Osteoblast (primary cell): ENCODE measurements around the gene POP4. TPM values are rescaled to one million over a fixed set of nuclear protein-coding genes. Genes with fewer than 3 reads are reported as not detected.

ENCODE experiments used
- DNase-seq: peaks from one replicate; pipeline ENCODE4 v3.0.0; 2011; ENCODE audit warnings: low spot score, mixed read lengths; ENCODE audit not compliant: insufficient read length; ENCODE audit errors: missing footprints
- H2AFZ ChIP-seq: 2 replicates; pipeline ENCODE4 v1.6.0; 2011; ENCODE audit warnings: mild to moderate bottlenecking, low read length
- H3K27ac ChIP-seq: 2 replicates; pipeline ENCODE4 v1.5.1; 2011; ENCODE audit warnings: mild to moderate bottlenecking, low read depth, low read length, moderate library complexity
- H3K27me3 ChIP-seq: 2 replicates; pipeline ENCODE4 v1.6.0; 2012; ENCODE audit warnings: mild to moderate bottlenecking, control low read depth, inconsistent platforms, low read length, moderate library complexity; ENCODE audit not compliant: insufficient read depth
- H3K36me3 ChIP-seq: 2 replicates; pipeline ENCODE4 v1.5.1; 2011; ENCODE audit warnings: mild to moderate bottlenecking, low read length, control low read depth, moderate library complexity; ENCODE audit not compliant: insufficient read depth
- H3K4me1 ChIP-seq: 2 replicates; pipeline ENCODE4 v1.5.1; 2011; ENCODE audit warnings: mild to moderate bottlenecking, low read length, control low read depth, moderate library complexity; ENCODE audit not compliant: insufficient read depth
- H3K4me2 ChIP-seq: 2 replicates; pipeline ENCODE4 v1.6.0; 2011; ENCODE audit warnings: mild to moderate bottlenecking, low read length; ENCODE audit not compliant: insufficient read depth
- H3K4me3 ChIP-seq: fragments of 200-600 bp; sonication (generic); 3 replicates; pipeline ENCODE4 v1.5.1; 2012; ENCODE audit warnings: mild to moderate bottlenecking, low read length, inconsistent platforms; ENCODE audit not compliant: insufficient read depth
- H3K79me2 ChIP-seq: 2 replicates; pipeline ENCODE4 v1.6.0; 2012; ENCODE audit warnings: mild to moderate bottlenecking, low read length, control low read depth, inconsistent platforms; ENCODE audit not compliant: insufficient read depth
- H3K9me3 ChIP-seq: 2 replicates; pipeline ENCODE4 v1.5.1; 2011; ENCODE audit warnings: low read depth, low read length, control low read depth
- H4K20me1 ChIP-seq: 2 replicates; pipeline ENCODE4 v1.6.0; 2012; ENCODE audit warnings: mild to moderate bottlenecking, low read length, control low read depth; ENCODE audit not compliant: insufficient read depth
- total RNA-seq: library from RNA; depleted of rRNA; stranded (reverse); fragments of >200 nt; gene quantifications from 2 replicates; pipeline ENCODE4 v1.2.3, GENCODE V29; 2012
- TF ChIP-seq, protein P1 (sequence below): IDR thresholded peaks from 2 replicates; pipeline ENCODE4 v1.5.1; 2011; ENCODE audit warnings: mild to moderate bottlenecking, low read depth, low read length, moderate library complexity; ENCODE audit errors: extremely low read depth

Gene POP4
- total RNA-seq, 1 donor, result 59.4 TPM

- H2AFZ ChIP-seq, result no peak overlapping the region
- no peak overlapping the region for H3K27ac ChIP-seq
- no peaks in the 10 kb centered on the region for H3K36me3 ChIP-seq
- H3K79me2 ChIP-seq, result no peaks in the 10 kb centered on the region
- H3K27me3 ChIP-seq, result peaks cover 3% of the 10 kb centered on the region
- TF ChIP-seq, protein P1, sequence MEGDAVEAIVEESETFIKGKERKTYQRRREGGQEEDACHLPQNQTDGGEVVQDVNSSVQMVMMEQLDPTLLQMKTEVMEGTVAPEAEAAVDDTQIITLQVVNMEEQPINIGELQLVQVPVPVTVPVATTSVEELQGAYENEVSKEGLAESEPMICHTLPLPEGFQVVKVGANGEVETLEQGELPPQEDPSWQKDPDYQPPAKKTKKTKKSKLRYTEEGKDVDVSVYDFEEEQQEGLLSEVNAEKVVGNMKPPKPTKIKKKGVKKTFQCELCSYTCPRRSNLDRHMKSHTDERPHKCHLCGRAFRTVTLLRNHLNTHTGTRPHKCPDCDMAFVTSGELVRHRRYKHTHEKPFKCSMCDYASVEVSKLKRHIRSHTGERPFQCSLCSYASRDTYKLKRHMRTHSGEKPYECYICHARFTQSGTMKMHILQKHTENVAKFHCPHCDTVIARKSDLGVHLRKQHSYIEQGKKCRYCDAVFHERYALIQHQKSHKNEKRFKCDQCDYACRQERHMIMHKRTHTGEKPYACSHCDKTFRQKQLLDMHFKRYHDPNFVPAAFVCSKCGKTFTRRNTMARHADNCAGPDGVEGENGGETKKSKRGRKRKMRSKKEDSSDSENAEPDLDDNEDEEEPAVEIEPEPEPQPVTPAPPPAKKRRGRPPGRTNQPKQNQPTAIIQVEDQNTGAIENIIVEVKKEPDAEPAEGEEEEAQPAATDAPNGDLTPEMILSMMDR, result no peak
- H4K20me1 ChIP-seq, result no peaks in the 10 kb centered on the region
- H3K4me2 ChIP-seq, result no peak overlapping the region
- peaks cover 7% of the 10 kb centered on the region for H3K4me1 ChIP-seq
- H3K9me3 ChIP-seq, result no peaks in the 10 kb centered on the region
- DNase-seq, result no peak
- H3K4me3 ChIP-seq, result no peak overlapping the region
Measured at GRCh38 chr19:29586401-29586800, 19.7 kb upstream of the POP4 start.

DNA sequence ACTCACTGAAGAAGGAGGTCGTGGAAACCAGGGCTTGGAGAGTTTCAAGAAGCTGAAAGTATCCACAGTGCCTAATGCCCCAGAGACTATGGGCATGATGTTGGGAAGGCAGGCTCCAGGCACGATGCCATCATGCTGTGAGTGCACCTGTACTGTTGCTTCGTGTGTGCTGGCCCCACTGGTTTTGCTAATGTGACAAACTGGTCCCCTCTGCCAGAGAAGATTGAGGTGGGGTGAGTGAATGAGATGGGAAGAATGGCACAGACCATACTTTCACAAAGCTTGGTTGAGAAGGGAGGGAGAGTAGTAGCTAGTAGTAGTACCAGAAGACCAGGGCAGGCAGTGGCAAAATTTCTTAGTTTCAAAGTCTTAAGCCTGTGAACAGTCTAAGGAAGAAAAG is 19.0 kb upstream of the POP4 start:
- peaks cover 7% of the 10 kb centered on the region for H3K4me1 ChIP-seq
- no peaks in the 10 kb centered on the region for H3K9me3 ChIP-seq
- no peaks in the 10 kb centered on the region for H3K36me3 ChIP-seq
- H4K20me1 ChIP-seq, result no peaks in the 10 kb centered on the region
- no peak overlapping the region for H2AFZ ChIP-seq
- H3K4me3 ChIP-seq, result no peak overlapping the region
- H3K4me2 ChIP-seq, result no peak overlapping the region
- H3K79me2 ChIP-seq, result no peaks in the 10 kb centered on the region
- TF ChIP-seq, protein P1, result no peak
- no peaks in the 10 kb centered on the region for H3K27me3 ChIP-seq
- DNase-seq, result no peak
- H3K27ac ChIP-seq, result no peak overlapping the region

DNA sequence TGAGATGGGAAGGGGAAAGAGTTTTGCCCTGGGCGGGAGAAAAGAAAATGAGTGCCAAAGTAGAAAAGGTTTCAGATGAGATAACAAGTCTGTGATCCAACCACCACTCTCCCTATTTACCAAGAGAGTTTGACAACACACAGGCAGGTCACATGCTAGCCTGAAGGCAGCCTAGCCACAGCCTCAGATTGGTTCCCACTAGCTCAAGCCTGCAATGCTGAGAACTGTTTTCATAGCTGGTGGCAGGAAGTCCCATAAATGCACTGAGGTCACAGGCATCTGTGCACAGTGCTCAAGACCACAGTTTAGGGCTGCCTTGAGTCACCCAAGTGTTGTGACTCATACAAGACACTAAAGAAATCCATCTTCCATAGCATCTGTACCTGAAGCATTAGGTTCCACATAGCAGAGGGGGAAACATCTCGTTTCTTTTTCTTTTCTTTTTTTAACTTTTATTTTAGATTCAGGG is 18.5 kb upstream of the POP4 start:
- no peak for DNase-seq
- Histone ChIP-seq H3K4me1 (peaks cover 7% of the 10 kb centered on the region), H3K4me3 (no peak overlapping the region), H3K79me2 (no peaks in the 10 kb centered on the region), H3K9me3 (no peaks in the 10 kb centered on the region), H4K20me1 (no peaks in the 10 kb centered on the region), H3K27ac (no peak overlapping the region), H3K4me2 (no peak overlapping the region), H2AFZ (no peak overlapping the region), H3K27me3 (no peaks in the 10 kb centered on the region), H3K36me3 (no peaks in the 10 kb centered on the region)
- TF ChIP-seq, protein P1, result no peak

DNA sequence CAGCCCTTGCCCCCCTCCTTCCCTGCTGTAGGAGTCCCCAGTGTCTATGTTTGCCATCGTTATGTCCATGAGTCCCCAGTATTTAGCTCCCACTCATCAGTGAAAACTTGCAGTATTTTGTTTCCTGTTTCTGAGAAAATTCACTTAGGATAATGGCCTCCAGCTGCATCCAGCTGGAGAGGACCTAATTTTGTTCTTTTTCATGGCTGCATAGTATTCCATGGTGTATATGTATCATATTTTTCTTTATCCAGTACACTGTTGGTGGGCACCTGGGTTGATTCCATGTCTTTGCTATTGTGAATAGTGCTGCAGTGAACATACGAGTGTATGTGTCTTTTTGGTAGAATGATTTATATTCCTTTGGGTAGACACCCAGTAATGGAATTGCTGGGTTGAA is 18.0 kb upstream of the POP4 start:
- Histone ChIP-seq H3K79me2 (no peaks in the 10 kb centered on the region), H3K36me3 (no peaks in the 10 kb centered on the region), H3K27me3 (no peaks in the 10 kb centered on the region), H3K4me3 (no peak overlapping the region), H2AFZ (no peak overlapping the region), H3K9me3 (no peaks in the 10 kb centered on the region), H3K4me2 (no peak overlapping the region), H4K20me1 (no peaks in the 10 kb centered on the region), H3K27ac (no peak overlapping the region), H3K4me1 (peaks cover 5% of the 10 kb centered on the region)
- TF ChIP-seq, protein P1, result no peak
- no peak for DNase-seq
